Upper lobe of left lung (tissue), 6 donors: ENCODE results near the gene AFTPH. TPM values are rescaled to one million over a fixed set of nuclear protein-coding genes. Genes with fewer than 3 reads are reported as not detected.

Experiments used
- ATAC-seq, 2 donors: fragments of 200-7000 bp; cut with Tn5 transposase; one replicate each; pipeline ENCODE4 v1.9.1; 2022; ENCODE audit warnings: mild to moderate bottlenecking in 2 of 2, moderate library complexity in 2 of 2; ENCODE audit not compliant: low FRiP score in 2 of 2
- DNase-seq, 2 donors: peaks; one replicate each; pipeline ENCODE4 v3.0.0-alpha.2; 2019 to 2020
- H3K27ac ChIP-seq, 4 donors: fragments of 200-600 bp; sonication (generic); one replicate each; pipeline ENCODE4 v1.5.1; 2016 to 2019
- H3K27me3 ChIP-seq, 4 donors: fragments of 200-600 bp; sonication (generic); one replicate each; pipeline ENCODE4 v1.5.1; 2017 to 2019
- H3K36me3 ChIP-seq, 4 donors: fragments of 200-600 bp; sonication (generic); one replicate each; pipeline ENCODE4 v1.5.1; 2016 to 2019
- H3K4me1 ChIP-seq, 4 donors: fragments of 200-600 bp; sonication (generic); one replicate each; pipeline ENCODE4 v1.5.1; 2018 to 2019
- H3K4me3 ChIP-seq, 4 donors: fragments of 200-600 bp; sonication (generic); one replicate each; pipeline ENCODE4 v1.5.1; 2017 to 2019; ENCODE audit warnings: mild to moderate bottlenecking in 2 of 4, moderate library complexity in 1 of 4
- H3K9me3 ChIP-seq, 4 donors: fragments of 200-600 bp; sonication (generic); one replicate each; pipeline ENCODE4 v1.5.1; 2018 to 2019
- EP300 ChIP-seq, 4 donors: sonication (generic); formaldehyde crosslinking; IDR thresholded peaks; one replicate each; pipeline ENCODE4 v1.5.1; 2017; ENCODE audit warnings: antibody characterized with exemption in 4 of 4, control low read depth in 2 of 4
- POLR2A ChIP-seq, 4 donors: fragments of 450-650 bp; IDR thresholded peaks; one replicate each; pipeline ENCODE4 v1.5.1; 2016 to 2017; ENCODE audit warnings: antibody characterized with exemption in 4 of 4, mild to moderate bottlenecking in 2 of 4
- POLR2AphosphoS5 ChIP-seq, 2 donors: sonication (generic); formaldehyde crosslinking; IDR thresholded peaks; one replicate each; pipeline ENCODE4 v1.5.1; 2017; ENCODE audit warnings: antibody characterized with exemption in 2 of 2
- WGBS, 2 donors: methylation state at CpG; one replicate each; pipeline ENCODE4 v1.1.5; 2017 to 2018; 5-methylcytosine and 5-hydroxymethylcytosine counted together
- small RNA-seq, 4 donors: library from RNA; depleted of rRNA; stranded (forward); fragments of <200 nt; gene quantifications; one replicate each; pipeline ENCODE3, GENCODE V24; 2016
- total RNA-seq, 6 donors: library from RNA; depleted of rRNA in 4 of 6; stranded (reverse); fragments of >200 nt in 4 of 6; gene quantifications; one replicate each; pipeline versions ENCODE4 v1.1.0 to v1.2.1, GENCODE V29; 2016 to 2021
- TF ChIP-seq, protein P1 (sequence below), 6 experiments: fragments of 450-650 bp in 4 of 6; fragments of 200-600 bp in 2 of 6; sonication (generic) in 2 of 6; IDR thresholded peaks; one replicate each; pipeline ENCODE4 v1.5.1; 2016 to 2019; ENCODE audit warnings: antibody characterized with exemption in 6 of 6
- donor health status: DM: no; HTN: no; CAD: no; lungs with moderate emphysema.
- donor health status: DM: no; HTN: yes; CAD: no; lungs with severe emphysema.

AFTPH gene
- total RNA-seq, 6 donors from 2014 or later: 21.5 to 72.9 (median 35.4) TPM

DNA sequence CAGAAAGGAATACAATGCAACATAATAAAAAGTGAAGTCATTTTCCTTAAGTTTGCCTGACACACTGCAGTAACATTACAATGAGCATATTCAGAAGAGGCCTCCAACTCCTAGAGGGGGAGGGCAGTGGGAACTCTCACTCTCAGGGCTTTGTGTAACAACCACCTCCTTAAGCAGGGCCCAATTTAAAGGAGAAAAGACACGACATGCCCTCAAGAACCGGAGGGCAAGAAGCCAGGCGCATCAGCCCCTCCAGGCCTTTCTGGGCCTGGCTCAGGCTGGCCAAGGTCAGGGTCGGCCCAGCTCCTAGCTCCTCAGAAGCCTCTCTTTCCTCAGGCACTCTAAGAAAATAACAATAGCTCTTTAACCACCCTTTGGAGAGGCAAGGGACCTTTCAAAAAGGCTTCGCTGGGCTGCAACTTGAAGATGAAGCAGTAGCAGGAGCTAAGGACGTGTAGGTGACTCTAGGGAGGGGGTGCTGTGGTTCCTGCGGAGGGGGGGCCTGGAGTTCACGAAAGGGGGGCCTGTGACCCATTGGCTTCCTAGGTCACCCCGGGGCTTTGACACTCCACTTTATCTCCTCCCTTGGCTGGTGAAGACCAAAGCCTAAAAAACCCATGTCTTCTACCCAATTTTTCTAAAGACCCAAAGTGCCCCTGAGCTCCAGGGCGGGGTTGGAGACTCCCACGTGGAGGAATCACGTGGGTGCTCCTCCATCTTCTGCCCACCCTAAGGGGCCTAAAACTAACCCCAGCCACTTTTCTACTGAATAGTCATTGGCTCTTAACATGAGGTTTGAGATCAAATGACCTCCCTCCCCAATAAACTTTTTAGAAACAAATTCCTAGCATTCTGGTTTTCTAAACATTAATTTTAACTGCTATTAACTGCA is 116.3 kb downstream of the AFTPH start:
- Histone ChIP-seq H3K4me3 (no peak overlapping the region), H3K36me3 (peaks cover 0 to 12% (median 8%) of the 10 kb centered on the region in 4 donors), H3K27ac (peak overlapping the region in 2 of 4 donors; percentile 18 to 22), H3K27me3 (no peaks in the 10 kb centered on the region), H3K9me3 (no peaks in the 10 kb centered on the region), H3K4me1 (peaks cover 37 to 60% (median 42%) of the 10 kb centered on the region in 4 donors)
- DNase-seq (no peak), ATAC-seq (no peak)
- 59 to 62% methylated on average over 11 to 12 of the region's 12 CpGs for WGBS, 2 donors
- TF ChIP-seq EP300 (IDR thresholded peaks at IDR 0.05) (no peak), POLR2A (IDR thresholded peaks at IDR 0.05) (no peak), POLR2AphosphoS5 (IDR thresholded peaks at IDR 0.05) (no peak)
- TF ChIP-seq, protein P1, sequence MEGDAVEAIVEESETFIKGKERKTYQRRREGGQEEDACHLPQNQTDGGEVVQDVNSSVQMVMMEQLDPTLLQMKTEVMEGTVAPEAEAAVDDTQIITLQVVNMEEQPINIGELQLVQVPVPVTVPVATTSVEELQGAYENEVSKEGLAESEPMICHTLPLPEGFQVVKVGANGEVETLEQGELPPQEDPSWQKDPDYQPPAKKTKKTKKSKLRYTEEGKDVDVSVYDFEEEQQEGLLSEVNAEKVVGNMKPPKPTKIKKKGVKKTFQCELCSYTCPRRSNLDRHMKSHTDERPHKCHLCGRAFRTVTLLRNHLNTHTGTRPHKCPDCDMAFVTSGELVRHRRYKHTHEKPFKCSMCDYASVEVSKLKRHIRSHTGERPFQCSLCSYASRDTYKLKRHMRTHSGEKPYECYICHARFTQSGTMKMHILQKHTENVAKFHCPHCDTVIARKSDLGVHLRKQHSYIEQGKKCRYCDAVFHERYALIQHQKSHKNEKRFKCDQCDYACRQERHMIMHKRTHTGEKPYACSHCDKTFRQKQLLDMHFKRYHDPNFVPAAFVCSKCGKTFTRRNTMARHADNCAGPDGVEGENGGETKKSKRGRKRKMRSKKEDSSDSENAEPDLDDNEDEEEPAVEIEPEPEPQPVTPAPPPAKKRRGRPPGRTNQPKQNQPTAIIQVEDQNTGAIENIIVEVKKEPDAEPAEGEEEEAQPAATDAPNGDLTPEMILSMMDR (IDR thresholded peaks at IDR 0.05): no peak

DNA sequence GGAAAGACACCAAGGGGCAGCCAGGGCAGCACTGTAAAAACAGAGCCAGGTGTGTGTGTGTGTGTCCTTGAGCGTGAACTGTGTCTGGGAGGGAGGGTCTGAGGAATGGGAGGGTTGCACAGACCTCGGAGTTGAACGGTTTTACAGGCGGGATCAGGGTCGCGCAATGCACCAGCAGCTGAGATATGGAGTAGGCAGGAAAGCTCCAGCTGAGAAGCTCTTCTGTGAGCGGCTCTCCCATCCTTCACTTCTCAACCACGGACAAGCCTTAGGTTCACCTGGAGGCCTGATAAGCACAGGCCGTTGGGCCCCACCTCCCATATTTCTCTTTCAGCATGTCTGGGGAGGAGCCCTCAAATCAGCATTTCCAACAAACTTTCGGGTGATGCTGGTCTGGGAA is 117.5 kb downstream of the AFTPH start:
- H3K4me1 ChIP-seq: peaks cover 44 to 61% (median 51%) of the 10 kb centered on the region in 4 donors
- no peaks in the 10 kb centered on the region for H3K9me3 ChIP-seq
- no peak overlapping the region for H3K27ac ChIP-seq
- no peak overlapping the region for H3K4me3 ChIP-seq
- ATAC-seq: no peak
- DNase-seq: no peak
- no peaks in the 10 kb centered on the region for H3K36me3 ChIP-seq
- no peaks in the 10 kb centered on the region for H3K27me3 ChIP-seq
- 81 to 89% methylated on average over 10 of the region's 10 CpGs for WGBS, 2 donors
- TF ChIP-seq POLR2A (IDR thresholded peaks at IDR 0.05) (no peak), EP300 (IDR thresholded peaks at IDR 0.05) (no peak)

Small RNA genes lying within 50 kb of the gene (small RNA-seq; reads per million reads assigned to genes)
- gene RNU6-100P: 0 reads per million in 4 donors

Other genes with a start within 250 kb of the AFTPH start
- gene LGALSL, start 70.2 kb upstream of the AFTPH start, total RNA-seq: 10 to 100 TPM in 5 of 6 donors, 1 to 10 TPM in 1; 8.4 to 31.5 (median 21.1) TPM
- 10 to 100 TPM; 10.4 to 43.0 (median 20.0) TPM for gene SERTAD2, start 129.6 kb downstream of the AFTPH start, total RNA-seq